HG03060 (cell line): Measurements from ENCODE around the gene DAZL.
"Not testable (repeated sequence)": the region's sequence is repeated elsewhere in the genome, so short reads cannot be mapped to it uniquely, and the experiment has no call there.

Experiments
- ATAC-seq: cut with Tn5 transposase; IDR thresholded peaks from one replicate; pipeline ENCODE4 v1.9.1; 2021; ENCODE audit warnings: low read depth, moderate number of reproducible peaks; ENCODE audit not compliant: unreplicated experiment

Gene DAZL, protein sequence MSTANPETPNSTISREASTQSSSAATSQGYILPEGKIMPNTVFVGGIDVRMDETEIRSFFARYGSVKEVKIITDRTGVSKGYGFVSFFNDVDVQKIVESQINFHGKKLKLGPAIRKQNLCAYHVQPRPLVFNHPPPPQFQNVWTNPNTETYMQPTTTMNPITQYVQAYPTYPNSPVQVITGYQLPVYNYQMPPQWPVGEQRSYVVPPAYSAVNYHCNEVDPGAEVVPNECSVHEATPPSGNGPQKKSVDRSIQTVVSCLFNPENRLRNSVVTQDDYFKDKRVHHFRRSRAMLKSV

GRCh38 chr3:16604887-16605602 is at the start of gene DAZL:
Gene DAZL, minus strand, starts transcription at chr3:16605423. Its CDS starts 218 bp downstream, at chr3:16605205.
- ATAC-seq = no peak

DNA sequence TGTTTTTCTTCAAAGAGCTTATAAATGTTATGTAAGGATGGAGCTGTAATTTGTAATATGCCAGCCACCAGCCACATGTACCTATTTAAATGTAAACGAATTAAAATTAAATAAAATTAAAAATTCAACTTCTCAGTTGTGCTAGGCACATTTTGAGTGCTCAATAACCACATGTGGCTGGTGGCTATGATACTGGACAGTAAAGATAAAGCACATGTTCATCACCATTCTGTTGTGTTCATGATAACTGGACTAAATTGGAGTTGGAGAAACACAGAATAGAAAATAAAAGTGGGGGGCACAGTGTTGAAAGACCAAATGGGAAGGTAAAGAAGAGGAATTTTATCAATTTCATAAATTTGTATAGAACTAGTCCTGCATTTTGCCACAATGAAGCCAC is 49.8 kb upstream of the DAZL start:
- no peak for ATAC-seq

- no peak for ATAC-seq
These were observed 48.5 kb upstream of the DAZL start for GRCh38 chr3:16653712-16654111.

DNA sequence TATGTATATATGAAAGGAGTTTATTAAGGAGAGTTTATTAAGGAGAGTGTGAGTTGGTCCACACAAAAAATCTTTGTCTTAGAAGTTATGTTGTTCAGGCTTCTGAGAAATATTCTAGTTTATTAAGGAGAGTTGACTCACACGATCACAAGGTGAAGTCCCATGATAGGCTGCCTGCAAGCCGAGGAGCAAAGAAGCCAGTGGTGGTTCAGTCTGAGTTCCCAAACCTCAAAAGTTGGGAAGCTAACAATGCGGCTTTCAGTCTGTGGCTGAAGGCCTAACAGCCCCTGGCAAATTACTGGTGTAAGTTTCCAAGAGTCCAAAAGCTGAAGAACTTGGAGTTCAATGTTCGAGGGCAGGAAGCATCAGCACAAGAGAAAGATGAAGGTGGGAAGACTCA is 42.4 kb upstream of the DAZL start:
- no peak for ATAC-seq

DNA sequence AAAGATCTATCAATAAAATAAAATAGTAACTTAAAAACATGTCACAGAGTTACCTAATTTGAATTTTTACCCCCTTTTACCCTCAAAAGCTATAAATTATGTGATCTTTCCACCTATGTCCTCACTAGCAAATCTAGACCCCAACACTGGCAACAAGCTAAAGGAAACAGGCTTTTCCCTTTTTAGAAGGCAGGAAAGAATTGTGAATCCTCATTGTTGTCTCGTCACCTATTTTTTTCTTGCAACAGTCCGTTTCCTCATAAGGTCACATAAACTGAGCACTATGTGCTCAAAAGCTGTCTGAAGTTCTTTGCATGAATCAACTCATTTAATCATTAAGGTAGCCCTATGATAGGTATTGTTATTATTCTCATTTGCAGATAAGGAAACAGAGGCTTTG is 34.6 kb upstream of the DAZL start:
- no peak for ATAC-seq

GRCh38 chr3:16633948-16634347 is 28.7 kb upstream of the DAZL start:
- ATAC-seq = no peak

DNA sequence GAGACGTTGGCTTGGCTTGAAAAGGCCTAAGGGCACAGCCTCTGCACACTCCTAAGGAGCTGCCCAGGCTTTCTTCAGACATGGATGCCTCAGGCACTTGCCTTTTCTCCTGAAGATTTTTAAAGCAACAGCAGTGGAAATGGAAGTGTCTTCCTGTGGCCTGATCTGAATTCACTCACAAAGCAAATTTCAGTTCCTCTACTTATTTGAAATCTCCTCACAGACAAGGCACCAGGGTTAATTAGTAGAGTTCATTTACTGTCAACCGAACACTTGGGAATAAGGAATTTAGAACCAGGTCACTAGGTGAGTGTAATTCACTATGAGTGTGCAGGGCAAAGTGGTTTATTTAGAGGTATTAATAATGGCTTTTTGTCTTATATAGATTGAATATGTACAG is 27.2 kb upstream of the DAZL start:
- ATAC-seq = no peak

GRCh38 chr3:16618721-16619120 is 13.5 kb upstream of the DAZL start:
- no peak for ATAC-seq

GRCh38 chr3:16617155-16617554 is 11.9 kb upstream of the DAZL start:
- not testable (repeated sequence) for ATAC-seq

- no peak for ATAC-seq
These were observed 10.9 kb upstream of the DAZL start for GRCh38 chr3:16616083-16616482.

GRCh38 chr3:16614033-16615031 is 9.1 kb upstream of the DAZL start:
- ATAC-seq = no peak

GRCh38 chr3:16609927-16610580 is 4.8 kb upstream of the DAZL start:
- no peak for ATAC-seq

DNA sequence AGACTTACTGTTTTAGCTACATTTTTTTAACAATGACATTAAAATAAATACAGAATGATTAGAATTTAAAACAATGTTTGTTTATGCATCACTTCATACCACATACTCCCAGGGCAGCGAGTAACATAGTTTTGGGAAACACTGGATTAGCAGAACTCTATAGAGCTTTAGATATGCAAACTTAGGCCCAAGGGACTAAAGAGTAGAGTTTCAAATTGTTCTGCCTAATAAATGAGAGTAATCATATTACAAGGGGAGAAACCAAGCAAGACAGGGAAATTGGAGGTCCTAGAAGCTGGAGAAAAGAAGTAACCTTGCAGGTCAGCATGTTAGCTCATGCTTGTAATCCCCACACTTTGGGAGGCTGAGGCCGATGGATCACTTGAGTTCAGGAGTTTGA is 3.6 kb upstream of the DAZL start:
- ATAC-seq = no peak

GRCh38 chr3:16607718-16608117 is 2.5 kb upstream of the DAZL start:
- no peak for ATAC-seq

- no peak for ATAC-seq
These were observed 1.2 kb upstream of the DAZL start for GRCh38 chr3:16606398-16606797.

- no peak for ATAC-seq
These were observed 743 bp upstream of the DAZL start for GRCh38 chr3:16605966-16606365.

GRCh38 chr3:16604433-16604832 is 790 bp downstream of the DAZL start:
- ATAC-seq = no peak

DNA sequence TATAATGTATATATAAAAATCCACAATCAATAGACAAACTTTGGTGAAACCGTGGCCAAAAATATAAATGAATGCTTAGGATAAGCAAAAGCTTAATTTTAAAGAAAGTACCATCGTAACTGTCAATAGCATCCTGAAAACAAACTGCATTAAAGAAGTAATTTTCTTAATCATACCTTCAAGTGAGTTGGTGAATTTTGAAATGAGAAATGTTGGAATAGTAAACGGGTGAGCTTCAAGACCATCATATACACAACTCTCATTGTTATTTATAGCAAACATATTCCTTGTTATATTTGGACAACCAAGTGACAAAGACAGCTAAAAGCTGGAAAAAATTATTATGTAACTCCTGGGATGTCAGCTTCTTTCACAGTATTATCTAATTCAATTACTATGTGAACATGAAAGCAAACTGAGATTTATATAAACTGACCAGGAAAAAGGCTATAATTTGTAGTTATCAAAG is 3.7 kb downstream of the DAZL start:
- no peak for ATAC-seq

DNA sequence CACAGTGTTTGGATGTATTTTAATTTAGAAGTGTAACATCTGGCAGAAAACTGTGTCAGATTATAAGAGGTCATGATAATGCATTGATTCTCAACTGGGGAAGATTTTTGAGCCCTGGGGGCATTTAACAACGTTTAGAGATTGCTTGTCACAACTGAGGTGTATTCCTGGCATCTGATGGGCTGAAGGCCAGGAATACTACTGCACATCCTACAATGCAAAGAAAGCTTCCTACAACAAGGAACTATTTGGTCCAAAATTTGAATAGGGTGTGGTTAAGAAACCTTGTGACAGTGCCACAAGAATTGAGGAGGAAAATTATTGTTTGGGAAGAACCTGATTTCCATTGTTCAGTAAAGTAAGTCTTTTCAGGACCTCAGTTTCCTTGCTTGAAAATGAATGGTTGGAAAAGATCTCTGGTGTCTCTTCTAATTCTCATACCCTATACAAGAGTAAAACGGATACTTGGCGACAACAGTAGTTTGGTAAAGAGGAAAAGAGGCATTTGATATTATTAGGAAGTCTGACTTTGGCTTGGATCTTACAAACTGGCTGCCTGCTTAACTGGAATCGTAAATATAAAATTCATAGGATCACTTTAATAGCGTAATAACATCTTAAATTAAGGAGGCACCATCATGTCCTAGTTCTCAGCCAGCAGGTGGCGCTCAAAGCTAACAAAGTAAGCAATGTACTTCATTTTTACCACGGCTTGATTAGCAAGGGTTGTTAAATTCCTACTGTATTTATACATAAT is 4.3 kb downstream of the DAZL start:
- no peak for ATAC-seq

DNA sequence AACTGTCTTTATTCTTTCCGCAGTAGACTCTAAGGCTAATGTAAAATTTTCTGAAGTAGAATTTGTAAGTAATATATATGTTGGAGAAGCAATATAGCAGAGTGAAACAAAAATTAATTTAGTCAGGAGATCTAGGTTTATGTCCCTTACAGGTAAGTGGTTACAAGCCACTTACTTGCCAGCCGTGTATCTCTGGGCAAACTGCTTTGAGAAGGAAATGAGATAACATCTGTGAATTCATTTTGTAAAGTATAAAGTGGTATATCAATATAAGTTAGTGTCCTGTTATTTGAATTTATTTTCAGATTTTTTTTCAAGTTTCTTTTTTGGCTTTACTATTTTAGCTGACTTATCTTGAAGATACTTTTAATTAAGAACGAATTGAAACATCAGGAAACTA is 5.5 kb downstream of the DAZL start:
- no peak for ATAC-seq
